Prostate gland (tissue), 2 donors: ENCODE results near the gene CORO1C.

Source experiments
- POLR2A ChIP-seq: fragments of 450-650 bp; IDR thresholded peaks from one replicate; pipeline ENCODE4 v1.6.1; 2016; ENCODE audit warnings: antibody characterized with exemption, mild to moderate bottlenecking
- POLR2AphosphoS5 ChIP-seq: sonication (generic); formaldehyde crosslinking; IDR thresholded peaks from one replicate; pipeline ENCODE4 v1.6.1; 2017; ENCODE audit warnings: antibody characterized with exemption
- TF ChIP-seq, protein P1 (sequence below), 4 experiments: fragments of 200-600 bp in 2 of 4; fragments of 450-650 bp in 2 of 4; sonication (generic) in 2 of 4; IDR thresholded peaks; 1 replicate in 3 of 4; 2 replicates in 1 of 4; pipeline ENCODE4 v1.5.1; 2016 to 2019; ENCODE audit warnings: antibody characterized with exemption in 4 of 4, mild to moderate bottlenecking in 2 of 4, moderate library complexity in 2 of 4

DNA sequence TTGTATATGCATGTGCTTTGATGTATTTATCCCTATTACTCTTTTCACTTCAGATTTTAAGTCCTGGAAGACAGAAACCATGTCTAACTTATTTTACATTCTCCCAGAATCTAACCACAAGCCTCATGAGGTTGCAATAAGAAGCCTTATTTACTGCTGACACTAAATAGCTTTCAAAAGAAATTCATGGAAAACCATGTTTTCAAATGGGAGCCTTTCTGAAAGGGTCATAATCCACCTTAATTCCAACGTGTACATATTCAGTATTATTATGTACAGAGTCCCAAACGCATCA is 34.4 kb downstream of the CORO1C start:
- TF ChIP-seq, protein P1, sequence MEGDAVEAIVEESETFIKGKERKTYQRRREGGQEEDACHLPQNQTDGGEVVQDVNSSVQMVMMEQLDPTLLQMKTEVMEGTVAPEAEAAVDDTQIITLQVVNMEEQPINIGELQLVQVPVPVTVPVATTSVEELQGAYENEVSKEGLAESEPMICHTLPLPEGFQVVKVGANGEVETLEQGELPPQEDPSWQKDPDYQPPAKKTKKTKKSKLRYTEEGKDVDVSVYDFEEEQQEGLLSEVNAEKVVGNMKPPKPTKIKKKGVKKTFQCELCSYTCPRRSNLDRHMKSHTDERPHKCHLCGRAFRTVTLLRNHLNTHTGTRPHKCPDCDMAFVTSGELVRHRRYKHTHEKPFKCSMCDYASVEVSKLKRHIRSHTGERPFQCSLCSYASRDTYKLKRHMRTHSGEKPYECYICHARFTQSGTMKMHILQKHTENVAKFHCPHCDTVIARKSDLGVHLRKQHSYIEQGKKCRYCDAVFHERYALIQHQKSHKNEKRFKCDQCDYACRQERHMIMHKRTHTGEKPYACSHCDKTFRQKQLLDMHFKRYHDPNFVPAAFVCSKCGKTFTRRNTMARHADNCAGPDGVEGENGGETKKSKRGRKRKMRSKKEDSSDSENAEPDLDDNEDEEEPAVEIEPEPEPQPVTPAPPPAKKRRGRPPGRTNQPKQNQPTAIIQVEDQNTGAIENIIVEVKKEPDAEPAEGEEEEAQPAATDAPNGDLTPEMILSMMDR (IDR thresholded peaks at IDR 0.05): no peak
- no peak for TF ChIP-seq POLR2A
- no peak for TF ChIP-seq POLR2AphosphoS5
